H4 (cell line): ENCODE data around the gene CDO1. TPM values are rescaled to one million over a fixed set of nuclear protein-coding genes. Genes with fewer than 3 reads are reported as not detected.
"Not testable (repeated sequence)": the region's sequence is repeated elsewhere in the genome, so short reads cannot be mapped to it uniquely, and the experiment has no call there.

ENCODE experiments used
- DNase-seq: peaks from one replicate; pipeline ENCODE4 v3.0.0-alpha.2; 2015; ENCODE audit warnings: low spot score
- total RNA-seq: library from RNA; depleted of rRNA; stranded (reverse); fragments of >200 nt; shearing (Covaris generic); gene quantifications from 2 replicates; pipeline ENCODE4 v1.2.3, GENCODE V29; 2014

Gene CDO1
- total RNA-seq, 1 experiment from 2014 or later = 1.3 TPM

- DNase-seq = peak; percentile 52
These were observed 14.8 kb upstream of the CDO1 start for GRCh38 chr5:115831163-115831768.

DNA sequence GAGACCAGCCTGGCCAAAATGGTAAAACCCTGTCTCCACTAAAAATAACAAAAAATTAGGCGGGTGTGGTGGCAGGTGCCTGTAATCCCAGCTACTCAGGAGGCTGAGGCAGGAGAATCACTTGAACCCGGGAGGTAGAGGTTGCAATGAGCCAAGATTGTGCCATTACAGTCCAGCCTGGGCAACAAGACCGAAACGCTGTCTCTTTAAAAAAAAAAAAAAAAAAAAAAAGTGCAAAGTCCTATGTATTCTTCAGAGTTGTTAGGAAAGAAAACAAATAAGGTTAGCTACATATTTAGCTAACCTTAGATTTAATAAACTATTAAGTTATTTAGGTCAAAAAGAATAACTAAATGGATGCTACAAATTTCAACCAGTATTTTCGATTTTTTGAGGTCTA, 13.5 kb upstream of the CDO1 start:
- DNase-seq = no peak

GRCh38 chr5:115825948-115826347, 9.5 kb upstream of the CDO1 start:
- no peak for DNase-seq

DNA sequence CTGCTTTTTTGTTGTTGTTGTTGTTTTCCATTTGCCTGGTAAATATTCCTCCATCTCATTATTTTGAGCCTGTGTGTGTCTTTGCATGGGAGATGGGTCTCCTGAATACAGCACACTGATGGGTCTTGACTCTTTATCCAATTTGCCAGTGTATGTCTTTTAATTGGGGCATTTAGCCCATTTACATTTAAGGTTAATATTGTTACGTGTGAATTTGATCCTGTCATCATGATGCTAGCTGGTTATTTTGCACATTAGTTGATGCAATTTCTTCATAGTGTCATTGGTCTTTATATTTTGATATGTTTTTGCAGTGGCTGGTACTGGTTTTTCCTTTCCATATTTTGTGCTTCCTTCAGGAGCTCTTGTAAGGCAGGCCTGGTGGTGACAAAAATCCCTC, 8.5 kb upstream of the CDO1 start:
- DNase-seq = not testable (repeated sequence)

DNA sequence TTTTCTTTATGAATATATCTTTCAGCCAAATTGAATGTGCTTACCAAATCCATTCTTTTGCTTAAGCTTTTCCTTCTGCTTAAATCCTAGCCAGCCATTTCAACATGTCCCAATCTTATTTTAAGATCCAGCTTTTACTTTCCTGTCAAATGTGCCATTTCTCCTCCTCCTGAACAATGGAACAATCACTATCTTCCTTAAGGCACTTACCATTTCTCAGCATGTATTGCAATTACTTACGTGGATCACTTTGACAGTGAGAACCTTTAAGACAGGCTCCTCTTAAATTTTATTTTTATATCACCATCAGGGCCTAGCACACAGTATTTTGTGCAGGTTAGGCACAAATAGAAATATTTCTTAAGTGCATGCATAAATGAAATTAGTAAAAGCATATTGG, 4.4 kb upstream of the CDO1 start:
- no peak for DNase-seq

GRCh38 chr5:115818821-115819220, 2.4 kb upstream of the CDO1 start:
- no peak for DNase-seq

DNA sequence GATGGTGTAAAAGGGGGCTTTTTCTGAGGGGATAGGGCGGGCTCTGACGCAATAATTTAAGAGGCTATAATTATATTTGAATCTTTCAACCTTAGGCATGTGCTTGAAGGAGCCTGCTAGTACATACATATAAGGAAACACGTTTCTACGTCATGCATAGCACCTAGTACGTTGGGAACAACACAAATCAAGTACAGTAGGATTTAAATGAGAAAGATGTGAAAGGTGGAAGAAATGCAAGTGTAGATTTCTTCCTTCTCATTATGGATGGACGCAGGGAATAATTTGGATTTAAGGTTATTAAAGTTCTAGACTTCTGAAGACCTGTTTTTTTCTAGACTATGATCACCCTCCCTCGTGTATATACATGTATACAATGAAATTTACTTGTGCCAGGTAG, 927 bp upstream of the CDO1 start:
- no peak for DNase-seq

DNA sequence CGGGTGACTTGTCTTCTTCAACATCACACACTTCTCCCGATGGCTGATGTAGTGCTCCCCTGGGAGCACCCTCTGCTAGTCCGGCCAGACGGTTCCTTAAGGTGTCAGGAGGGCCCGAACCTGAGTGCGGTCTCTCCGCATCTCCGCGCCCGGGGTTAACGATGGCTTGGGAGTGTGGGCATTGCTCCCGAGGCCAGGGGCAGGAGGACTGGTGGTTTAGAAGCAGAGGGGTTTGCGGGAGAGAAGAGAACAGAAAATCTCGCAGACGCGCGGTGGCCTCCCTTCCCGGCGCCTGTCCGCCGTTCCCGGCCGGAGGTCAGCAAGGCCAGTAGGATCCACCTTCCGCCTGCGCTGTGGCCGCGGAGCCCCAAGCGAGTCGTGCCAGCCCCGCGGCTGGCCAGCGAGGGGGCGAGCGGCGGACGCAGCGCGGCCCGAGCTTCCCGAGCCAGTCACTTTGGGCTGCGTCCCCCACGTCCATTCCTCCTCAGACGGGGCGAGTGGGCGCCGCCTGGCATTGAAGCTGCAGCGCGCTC, 700 bp downstream of the CDO1 start:
- no peak for DNase-seq

- DNase-seq = no peak
These were observed 1.3 kb downstream of the CDO1 start for GRCh38 chr5:115815006-115815692.

DNA sequence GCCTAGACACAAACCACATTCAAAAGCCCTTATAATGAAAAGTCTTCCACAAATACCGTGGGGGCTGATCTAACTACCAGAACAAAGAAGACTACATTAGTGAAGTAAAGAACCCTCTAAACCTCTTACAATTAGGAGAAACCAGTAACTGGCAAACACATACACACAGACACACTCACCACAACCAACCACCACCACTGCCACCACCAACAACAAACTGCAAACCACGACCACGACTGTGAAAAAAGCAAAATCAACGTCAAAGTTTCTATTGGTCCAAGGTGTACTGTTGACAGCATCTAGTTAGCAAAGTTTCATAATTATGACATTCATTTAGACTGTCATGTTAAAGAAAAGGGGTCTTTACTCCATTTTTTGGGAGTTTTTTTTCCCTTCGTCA, 2.7 kb downstream of the CDO1 start:
- no peak for DNase-seq

- DNase-seq = no peak
These were observed 4.1 kb downstream of the CDO1 start for GRCh38 chr5:115812372-115812771.

- DNase-seq = no peak
These were observed 5.1 kb downstream of the CDO1 start for GRCh38 chr5:115811406-115811805.

- no peak for DNase-seq
These were observed 5.7 kb downstream of the CDO1 start for GRCh38 chr5:115810761-115811160.

GRCh38 chr5:115809946-115810345, 6.5 kb downstream of the CDO1 start:
- no peak for DNase-seq

DNA sequence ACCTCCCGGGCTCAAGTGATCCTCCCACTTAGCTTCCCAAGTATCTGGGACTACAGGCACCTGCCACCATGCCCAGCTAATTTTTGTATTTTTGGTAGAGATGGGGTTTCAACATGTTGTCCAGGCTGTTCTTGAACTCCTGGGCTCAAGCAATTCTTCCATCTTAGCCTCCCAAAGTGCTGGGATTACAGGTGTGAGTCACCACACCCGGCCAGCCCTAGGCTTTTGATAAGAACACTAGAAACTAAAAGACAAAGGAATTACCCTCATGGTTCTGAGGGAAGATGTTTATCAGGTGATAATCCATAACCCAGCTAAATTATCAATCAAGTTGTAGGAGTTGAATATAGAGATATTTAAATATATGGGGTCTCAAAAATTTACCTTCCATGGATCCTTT, 8.4 kb downstream of the CDO1 start:
- DNase-seq = not testable (repeated sequence)

GRCh38 chr5:115807654-115808052, 8.8 kb downstream of the CDO1 start:
- DNase-seq = no peak

GRCh38 chr5:115806986-115807653, 9.3 kb downstream of the CDO1 start:
- no peak for DNase-seq

DNA sequence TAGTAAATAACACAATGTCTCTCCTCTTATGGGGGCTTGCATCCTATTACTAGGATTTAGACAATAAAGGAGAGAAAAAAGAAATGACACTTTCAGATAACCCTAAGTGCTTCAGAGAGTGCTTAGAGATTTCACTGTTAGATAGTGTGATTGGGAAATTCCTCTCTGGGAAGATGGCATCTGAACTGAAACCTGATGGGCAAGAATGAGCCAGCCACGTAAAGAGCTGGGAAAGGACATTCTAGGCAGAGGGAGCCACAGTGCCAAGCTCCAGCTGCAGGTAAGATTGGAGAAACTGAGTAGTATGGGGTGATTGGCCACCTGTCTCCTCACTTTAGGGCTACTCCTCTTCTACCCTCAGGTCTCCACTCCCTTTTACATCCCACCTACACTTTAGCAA, 14.5 kb downstream of the CDO1 start:
- DNase-seq = no peak

- no peak for DNase-seq
These were observed 15.3 kb downstream of the CDO1 start for GRCh38 chr5:115801152-115801551.

GRCh38 chr5:115800108-115800507, 16.4 kb downstream of the CDO1 start:
- no peak for DNase-seq

- DNase-seq = no peak
These were observed 18.2 kb downstream of the CDO1 start for GRCh38 chr5:115798252-115798651.

GRCh38 chr5:115796656-115797055, 19.8 kb downstream of the CDO1 start:
- DNase-seq = no peak

GRCh38 chr5:115795700-115796099, 20.8 kb downstream of the CDO1 start:
- DNase-seq = no peak
